Fibroblast of villous mesenchyme (primary cell): ENCODE measurements around the gene NLRC3. TPM values are rescaled to one million over a fixed set of nuclear protein-coding genes. Genes with fewer than 3 reads are reported as not detected.

Source experiments
- DNase-seq: peaks from one replicate; pipeline ENCODE4 v3.0.0-alpha.2; 2010; ENCODE audit warnings: low read depth
- H3K4me3 ChIP-seq: 2 replicates; pipeline ENCODE4 v1.5.1; 2011; ENCODE audit warnings: low read depth, mild to moderate bottlenecking, low read length
- total RNA-seq: library from RNA; depleted of rRNA; stranded (reverse); fragments of >200 nt; gene quantifications from 2 replicates; pipeline ENCODE4 v1.2.3, GENCODE V29; 2012
- TF ChIP-seq, protein P1 (sequence below): IDR thresholded peaks from 2 replicates; pipeline ENCODE4 v1.5.1; 2012; ENCODE audit warnings: low read depth, mild to moderate bottlenecking, low read length; ENCODE audit not compliant: insufficient read depth

NLRC3 gene
- total RNA-seq, 1 donor, result not detected

DNA sequence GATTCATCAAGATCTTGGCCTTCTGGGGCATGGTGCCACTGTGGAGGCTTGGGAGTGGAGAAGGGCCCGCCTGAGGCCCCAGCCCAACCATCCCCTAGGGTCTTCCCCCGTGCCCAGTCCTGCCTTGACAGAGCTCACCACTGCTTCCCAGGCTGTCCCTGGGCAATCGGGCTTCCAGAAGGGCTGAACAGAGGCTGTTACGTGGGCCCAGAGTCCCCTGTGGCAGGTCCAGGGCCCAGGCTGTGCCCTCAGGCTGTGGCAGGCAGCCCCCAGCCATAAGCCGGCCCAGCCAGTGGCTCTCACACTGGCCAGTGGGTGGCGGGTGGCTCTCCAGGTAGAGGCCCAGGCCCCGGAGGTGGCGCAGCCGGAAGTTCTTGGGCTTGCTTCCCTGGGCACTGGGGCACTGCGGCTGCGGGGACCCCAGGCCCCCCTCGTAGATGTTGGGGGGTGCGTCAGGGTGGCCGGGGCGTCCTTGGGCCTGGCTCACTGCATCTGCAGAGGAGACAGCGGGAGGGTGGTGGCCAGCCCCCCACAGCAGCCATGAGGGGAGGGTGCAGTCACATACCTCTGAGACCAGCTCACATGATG lies 82.7 kb downstream of the NLRC3 start:
- TF ChIP-seq, protein P1, sequence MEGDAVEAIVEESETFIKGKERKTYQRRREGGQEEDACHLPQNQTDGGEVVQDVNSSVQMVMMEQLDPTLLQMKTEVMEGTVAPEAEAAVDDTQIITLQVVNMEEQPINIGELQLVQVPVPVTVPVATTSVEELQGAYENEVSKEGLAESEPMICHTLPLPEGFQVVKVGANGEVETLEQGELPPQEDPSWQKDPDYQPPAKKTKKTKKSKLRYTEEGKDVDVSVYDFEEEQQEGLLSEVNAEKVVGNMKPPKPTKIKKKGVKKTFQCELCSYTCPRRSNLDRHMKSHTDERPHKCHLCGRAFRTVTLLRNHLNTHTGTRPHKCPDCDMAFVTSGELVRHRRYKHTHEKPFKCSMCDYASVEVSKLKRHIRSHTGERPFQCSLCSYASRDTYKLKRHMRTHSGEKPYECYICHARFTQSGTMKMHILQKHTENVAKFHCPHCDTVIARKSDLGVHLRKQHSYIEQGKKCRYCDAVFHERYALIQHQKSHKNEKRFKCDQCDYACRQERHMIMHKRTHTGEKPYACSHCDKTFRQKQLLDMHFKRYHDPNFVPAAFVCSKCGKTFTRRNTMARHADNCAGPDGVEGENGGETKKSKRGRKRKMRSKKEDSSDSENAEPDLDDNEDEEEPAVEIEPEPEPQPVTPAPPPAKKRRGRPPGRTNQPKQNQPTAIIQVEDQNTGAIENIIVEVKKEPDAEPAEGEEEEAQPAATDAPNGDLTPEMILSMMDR, result no peak
- no peak for DNase-seq
- H3K4me3 ChIP-seq, result no peak overlapping the region

DNA sequence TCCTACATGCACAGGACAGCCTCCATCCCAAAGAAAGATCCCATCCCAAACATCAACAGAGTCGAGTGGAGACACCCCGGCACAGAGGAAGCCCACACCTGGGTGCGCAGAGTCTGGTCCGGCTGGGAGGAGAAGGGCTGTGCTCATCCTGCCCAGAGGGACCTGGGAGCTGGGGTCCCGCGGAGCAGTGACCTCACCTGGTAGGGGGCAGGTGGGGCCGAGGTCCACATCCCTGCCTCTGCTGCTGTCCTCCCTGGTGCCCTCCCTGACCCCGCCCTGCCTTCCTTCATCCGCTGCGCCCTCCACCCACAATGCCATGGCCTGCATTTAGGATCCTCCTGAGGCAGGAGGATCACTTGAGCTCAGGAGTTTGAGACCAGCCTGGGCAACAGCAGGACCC lies 84.8 kb downstream of the NLRC3 start:
- TF ChIP-seq, protein P1, result no peak
- no peak for DNase-seq
- H3K4me3 ChIP-seq, result no peak overlapping the region

DNA sequence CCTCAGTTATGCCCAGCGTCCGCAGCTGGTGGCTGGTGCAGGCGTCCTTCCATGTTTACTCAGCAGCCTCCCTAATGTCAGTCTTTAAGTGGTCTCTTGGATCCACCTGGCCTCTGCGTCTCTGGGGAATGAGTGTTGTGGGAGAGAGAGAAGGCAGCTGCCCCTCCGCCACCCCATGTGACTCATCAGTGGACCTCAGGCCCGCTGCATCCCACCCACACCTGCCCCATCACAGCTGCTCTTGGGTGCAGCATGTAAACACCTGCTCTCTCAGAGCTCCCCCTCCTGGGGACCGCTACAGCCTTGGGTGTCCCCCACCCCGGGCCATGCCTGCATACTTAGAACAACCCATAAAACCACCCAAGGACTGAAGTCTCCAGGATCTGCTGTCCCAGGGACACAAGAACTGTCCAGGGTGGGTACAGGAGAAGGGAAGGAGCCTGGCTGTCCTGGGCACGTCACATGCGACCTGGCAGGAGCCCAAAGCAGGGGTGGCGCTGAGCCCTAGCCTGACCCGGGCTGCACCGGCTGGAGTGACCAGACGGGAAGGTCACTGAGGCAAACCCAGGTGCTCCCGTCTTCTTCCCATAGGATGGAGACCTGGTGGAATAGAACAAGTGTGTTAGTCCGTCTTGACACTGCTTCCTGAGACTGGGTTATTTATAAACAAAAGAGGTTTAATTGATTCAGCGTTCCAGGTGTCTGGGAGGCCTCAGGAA lies 86.1 kb downstream of the NLRC3 start:
- H3K4me3 ChIP-seq, result no peak overlapping the region
- TF ChIP-seq, protein P1, result no peak
- DNase-seq, result no peak

Other genes with a start within 250 kb of the NLRC3 start
- not detected in 2 replicates for gene OR2C1, start 221.5 kb downstream of the NLRC3 start, total RNA-seq
- 12.1 and 12.6 TPM in 2 replicates for gene ZSCAN32, start 176.4 kb downstream of the NLRC3 start, total RNA-seq
- gene ZNF174, start 176.2 kb downstream of the NLRC3 start, total RNA-seq, result 8.1 and 8.6 TPM in 2 replicates
- gene ZNF597, start 133.9 kb downstream of the NLRC3 start, total RNA-seq, result 3.2 and 5.2 TPM in 2 replicates
- 10.0 and 16.8 TPM in 2 replicates for gene NAA60, start 133.7 kb downstream of the NLRC3 start, total RNA-seq
- not detected in 2 replicates for gene C16orf90, start 81.9 kb downstream of the NLRC3 start, total RNA-seq
- gene CLUAP1, start 76.4 kb downstream of the NLRC3 start, total RNA-seq, result 14.5 and 22.0 TPM in 2 replicates
- gene SLX4, start 34.2 kb upstream of the NLRC3 start, total RNA-seq, result 7.1 and 7.3 TPM in 2 replicates
- gene DNASE1, start 77.3 kb upstream of the NLRC3 start, total RNA-seq, result 10.3 and 16.4 TPM in 2 replicates
- gene TRAP1, start 140.1 kb upstream of the NLRC3 start, total RNA-seq, result 59.6 and 63.8 TPM in 2 replicates